Breast epithelium (tissue), 4 donors: ENCODE data around the gene ATRX. TPM values are rescaled to one million over a fixed set of nuclear protein-coding genes. Genes with fewer than 3 reads are reported as not detected.
A peak's percentile ranks its signal among the peaks of the same experiment; 100 is the strongest.

ENCODE experiments used
- DNase-seq, 2 donors: peaks; one replicate each; pipeline ENCODE4 v3.0.0-alpha.2; 2019; ENCODE audit warnings: low spot score in 2 of 2
- H3K27ac ChIP-seq, 2 donors: fragments of 200-600 bp; sonication (generic) in 1 of 2; one replicate each; pipeline ENCODE4 v1.5.1; 2016 to 2019; ENCODE audit warnings: mild to moderate bottlenecking in 1 of 2
- H3K27me3 ChIP-seq, 2 donors: fragments of 200-600 bp; sonication (generic) in 1 of 2; one replicate each; pipeline versions ENCODE4 v1.5.1 to v1.6.0; 2017 to 2019; ENCODE audit warnings: control low read depth in 1 of 2, mild to moderate bottlenecking in 1 of 2
- H3K36me3 ChIP-seq: fragments of 200-600 bp; one replicate; pipeline ENCODE4 v1.5.1; 2019
- H3K4me1 ChIP-seq, 2 donors: fragments of 200-600 bp; sonication (generic); one replicate each; pipeline ENCODE4 v1.5.1; 2016 to 2019; ENCODE audit warnings: control low read depth in 1 of 2
- H3K4me3 ChIP-seq, 3 donors: fragments of 200-600 bp; sonication (generic); 1 replicate in 2 of 3; 2 replicates in 1 of 3; pipeline ENCODE4 v1.5.1; 2016 to 2019; ENCODE audit warnings: mild to moderate bottlenecking in 3 of 3, moderate library complexity in 2 of 3
- H3K9me3 ChIP-seq, 2 donors: fragments of 200-600 bp; sonication (generic) in 1 of 2; one replicate each; pipeline ENCODE4 v1.5.1; 2016 to 2019; ENCODE audit warnings: control low read depth in 1 of 2
- POLR2A ChIP-seq: fragments of 450-650 bp; IDR thresholded peaks from one replicate; pipeline ENCODE4 v1.6.1; 2016; ENCODE audit warnings: antibody characterized with exemption, mild to moderate bottlenecking, moderate library complexity
- POLR2AphosphoS5 ChIP-seq, 3 donors: sonication (generic); formaldehyde crosslinking; IDR thresholded peaks; one replicate each; pipeline ENCODE4 v1.6.1; 2017; ENCODE audit warnings: antibody characterized with exemption in 3 of 3
- intact Hi-C: fragments of 100-400 bp; cut with DNase I; formaldehyde crosslinking; loops from one replicate; pipeline ENCODE4 v1.15.1; 2023; ENCODE audit warnings: low total_unique reads
- total RNA-seq, 3 donors: library from RNA; depleted of rRNA; stranded (reverse); fragments of >200 nt; gene quantifications; one replicate each; pipeline ENCODE4 v1.1.0, GENCODE V29; 2016
- TF ChIP-seq, protein P1 (sequence below), 3 donors: fragments of 450-650 bp; IDR thresholded peaks; one replicate each; pipeline ENCODE4 v1.5.1; 2016 to 2017; ENCODE audit warnings: antibody characterized with exemption in 3 of 3, mild to moderate bottlenecking in 3 of 3, moderate library complexity in 3 of 3

The ATRX gene
- total RNA-seq, 3 donors from 2014 or later: 87.1 to 137 (median 125) TPM

- TF ChIP-seq POLR2AphosphoS5 (IDR thresholded peaks at IDR 0.05) (no peak), POLR2A (no peak)
- TF ChIP-seq, protein P1, sequence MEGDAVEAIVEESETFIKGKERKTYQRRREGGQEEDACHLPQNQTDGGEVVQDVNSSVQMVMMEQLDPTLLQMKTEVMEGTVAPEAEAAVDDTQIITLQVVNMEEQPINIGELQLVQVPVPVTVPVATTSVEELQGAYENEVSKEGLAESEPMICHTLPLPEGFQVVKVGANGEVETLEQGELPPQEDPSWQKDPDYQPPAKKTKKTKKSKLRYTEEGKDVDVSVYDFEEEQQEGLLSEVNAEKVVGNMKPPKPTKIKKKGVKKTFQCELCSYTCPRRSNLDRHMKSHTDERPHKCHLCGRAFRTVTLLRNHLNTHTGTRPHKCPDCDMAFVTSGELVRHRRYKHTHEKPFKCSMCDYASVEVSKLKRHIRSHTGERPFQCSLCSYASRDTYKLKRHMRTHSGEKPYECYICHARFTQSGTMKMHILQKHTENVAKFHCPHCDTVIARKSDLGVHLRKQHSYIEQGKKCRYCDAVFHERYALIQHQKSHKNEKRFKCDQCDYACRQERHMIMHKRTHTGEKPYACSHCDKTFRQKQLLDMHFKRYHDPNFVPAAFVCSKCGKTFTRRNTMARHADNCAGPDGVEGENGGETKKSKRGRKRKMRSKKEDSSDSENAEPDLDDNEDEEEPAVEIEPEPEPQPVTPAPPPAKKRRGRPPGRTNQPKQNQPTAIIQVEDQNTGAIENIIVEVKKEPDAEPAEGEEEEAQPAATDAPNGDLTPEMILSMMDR (IDR thresholded peaks at IDR 0.05): no peak
- Histone ChIP-seq H3K4me1 (no peaks in the 10 kb centered on the region), H3K27ac (no peak overlapping the region), H3K27me3 (peaks cover 0 to 4% of the 10 kb centered on the region in 2 donors), H3K36me3 (no peaks in the 10 kb centered on the region), H3K9me3 (peaks cover 4 to 6% of the 10 kb centered on the region in 2 donors), H3K4me3 (no peak overlapping the region)
- intact Hi-C loops: no loop called here
- DNase-seq: no peak
These were observed 36.3 kb downstream of the ATRX start for GRCh38 chrX:77749695-77750094.

DNA sequence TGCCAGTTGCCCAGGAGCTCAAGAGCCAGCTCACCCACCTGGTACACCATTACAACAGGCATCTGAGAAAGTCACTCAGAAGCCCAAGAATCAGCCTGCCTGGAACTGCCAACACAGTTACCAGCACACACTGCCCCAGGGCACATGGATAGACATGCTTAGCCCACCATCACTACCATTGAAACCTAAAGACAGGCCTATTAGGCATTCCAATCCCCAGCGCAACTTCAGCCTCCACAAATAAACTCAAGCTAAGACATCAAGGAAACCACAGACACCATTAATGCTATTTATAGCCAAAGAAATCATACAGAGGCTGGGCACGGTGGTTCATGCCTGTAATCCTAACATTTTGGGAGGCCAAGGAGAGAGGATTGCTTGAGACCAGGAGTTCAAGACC lies 42.3 kb downstream of the ATRX start:
- intact Hi-C loops: no loop called here
- no peaks in the 10 kb centered on the region for H3K36me3 ChIP-seq
- H3K27ac ChIP-seq: no peak overlapping the region
- no peaks in the 10 kb centered on the region for H3K9me3 ChIP-seq
- no peak for DNase-seq
- TF ChIP-seq POLR2A: no peak
- TF ChIP-seq, protein P1 (IDR thresholded peaks at IDR 0.05): no peak
- no peak for TF ChIP-seq POLR2AphosphoS5 (IDR thresholded peaks at IDR 0.05)
- H3K4me1 ChIP-seq: no peaks in the 10 kb centered on the region
- H3K4me3 ChIP-seq: no peak overlapping the region
- peaks cover 0 to 18% of the 10 kb centered on the region in 2 donors for H3K27me3 ChIP-seq

GRCh38 chrX:77742788-77743476 lies 43.1 kb downstream of the ATRX start:
- H3K9me3 ChIP-seq: no peaks in the 10 kb centered on the region
- H3K27ac ChIP-seq: peak overlapping the region in 1 of 2 donors; percentile 28
- H3K27me3 ChIP-seq: peaks cover 0 to 18% of the 10 kb centered on the region in 2 donors
- H3K4me1 ChIP-seq: no peaks in the 10 kb centered on the region
- no peak overlapping the region for H3K4me3 ChIP-seq
- TF ChIP-seq, protein P1 (IDR thresholded peaks at IDR 0.05): no peak
- TF ChIP-seq POLR2AphosphoS5 (IDR thresholded peaks at IDR 0.05) (no peak), POLR2A (no peak)
- no peaks in the 10 kb centered on the region for H3K36me3 ChIP-seq
- no peak for DNase-seq
- intact Hi-C loops: no loop called here

GRCh38 chrX:77740376-77740905 lies 45.6 kb downstream of the ATRX start:
- Histone ChIP-seq H3K27me3 (peaks cover 0 to 14% of the 10 kb centered on the region in 2 donors), H3K4me1 (no peaks in the 10 kb centered on the region), H3K36me3 (no peaks in the 10 kb centered on the region), H3K27ac (no peak overlapping the region), H3K4me3 (no peak overlapping the region), H3K9me3 (no peaks in the 10 kb centered on the region)
- TF ChIP-seq POLR2AphosphoS5 (IDR thresholded peaks at IDR 0.05) (no peak), POLR2A (no peak)
- TF ChIP-seq, protein P1 (IDR thresholded peaks at IDR 0.05): no peak
- DNase-seq: no peak
- intact Hi-C loops: no loop called here

DNA sequence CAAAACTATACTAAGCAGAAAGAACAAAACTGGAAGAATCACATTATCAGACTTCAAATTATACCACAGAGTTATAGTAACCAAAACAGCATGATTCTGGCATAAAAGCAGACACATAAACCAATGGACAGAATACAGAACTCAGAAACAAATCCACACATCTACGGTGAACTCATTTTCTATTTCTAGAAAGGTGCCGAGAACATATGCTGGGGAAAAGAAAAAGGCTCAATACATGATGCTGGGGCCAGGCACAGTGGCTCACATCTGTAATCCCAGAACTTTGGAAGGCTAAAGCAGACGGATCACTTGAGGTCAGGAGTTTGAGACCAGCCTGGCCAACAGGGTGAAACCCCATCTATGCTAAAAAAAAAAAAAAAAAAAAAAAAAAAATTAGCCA lies 52.7 kb downstream of the ATRX start:
- no peak for DNase-seq
- intact Hi-C loops: no loop called here
- Histone ChIP-seq H3K36me3 (no peaks in the 10 kb centered on the region), H3K9me3 (peaks cover 0 to 8% of the 10 kb centered on the region in 2 donors), H3K4me3 (no peak overlapping the region), H3K27ac (no peak overlapping the region), H3K27me3 (no peaks in the 10 kb centered on the region), H3K4me1 (no peaks in the 10 kb centered on the region)
- TF ChIP-seq, protein P1 (IDR thresholded peaks at IDR 0.05): no peak
- TF ChIP-seq POLR2A (no peak), POLR2AphosphoS5 (IDR thresholded peaks at IDR 0.05) (no peak)
